ENCODE measurements around the gene ANKRD2. TPM values are rescaled to one million over a fixed set of nuclear protein-coding genes. Genes with fewer than 3 reads are reported as not detected.

The ANKRD2 gene
- total RNA-seq = 0.16 and 4.9 TPM in 2 replicates

GRCh38 chr10:97572214-97572989, at the start of gene ANKRD2:
ANKRD2 (plus strand) TSS chr10:97572779; CDS start chr10:97572789, 10 bp downstream.

GRCh38 chr10:97584060-97584797, 11.7 kb downstream of the ANKRD2 start, which contains the start of gene HOGA1:
HOGA1 (plus strand) TSS chr10:97584389; CDS start chr10:97584704, 315 bp downstream.

GRCh38 chr10:97589479-97589878, 16.9 kb downstream of the ANKRD2 start, which contains the start of gene C10orf62:
C10orf62 (plus strand) TSS chr10:97589721; CDS start chr10:97589898, 177 bp downstream.

GRCh38 chr10:97632949-97633884, 60.6 kb downstream of the ANKRD2 start, which contains the start of gene MORN4:
MORN4 (minus strand) TSS chr10:97633500; CDS start chr10:97619653, 13,847 bp downstream.

Other genes with a start within 250 kb of the ANKRD2 start
- gene FRAT2, start 238.1 kb upstream of the ANKRD2 start, total RNA-seq = 2.7 and 3.9 TPM in 2 replicates
- 8.4 and 8.7 TPM in 2 replicates for gene RRP12, start 171.4 kb upstream of the ANKRD2 start, total RNA-seq
- gene PGAM1, start 146.6 kb upstream of the ANKRD2 start, total RNA-seq = 172 and 252 TPM in 2 replicates
- 34.5 and 34.6 TPM in 2 replicates for gene EXOSC1, start 126.8 kb upstream of the ANKRD2 start, total RNA-seq
- gene ZDHHC16, start 126.6 kb upstream of the ANKRD2 start, total RNA-seq = 27.0 and 28.2 TPM in 2 replicates
- gene MMS19, start 74.4 kb upstream of the ANKRD2 start, total RNA-seq = 46.0 and 46.5 TPM in 2 replicates
- 17.7 and 22.4 TPM in 2 replicates for gene UBTD1, start 73.9 kb upstream of the ANKRD2 start, total RNA-seq
- gene HOGA1, start 11.6 kb downstream of the ANKRD2 start, total RNA-seq = 0.34 and 1.4 TPM in 2 replicates
- not detected in 2 replicates for gene C10orf62, start 16.9 kb downstream of the ANKRD2 start, total RNA-seq
- gene MORN4, start 60.7 kb downstream of the ANKRD2 start, total RNA-seq = 3.2 and 5.2 TPM in 2 replicates
- gene PI4K2A, start 67.9 kb downstream of the ANKRD2 start, total RNA-seq = 9.8 and 14.0 TPM in 2 replicates
- gene AVPI1, start 114.5 kb downstream of the ANKRD2 start, total RNA-seq = 21.0 and 34.7 TPM in 2 replicates
- gene MARVELD1, start 141.0 kb downstream of the ANKRD2 start, total RNA-seq = 9.5 and 14.8 TPM in 2 replicates
- 14.3 and 15.0 TPM in 2 replicates for gene ZFYVE27, start 164.3 kb downstream of the ANKRD2 start, total RNA-seq
- gene SFRP5, start 199.2 kb downstream of the ANKRD2 start, total RNA-seq = not detected in 2 replicates